SK-N-MC (cell line): ENCODE measurements around the gene GRIP1.

Experiments used
- EZH2 ChIP-seq: fragments of 200-600 bp; sonication (generic); IDR thresholded peaks from one replicate; pipeline ENCODE4 v1.6.1; 2017; ENCODE audit warnings: antibody characterized with exemption
- FOXP2 ChIP-seq: optimal IDR thresholded peaks from 2 replicates; pipeline ENCODE3; 2011; ENCODE audit warnings: mild to moderate bottlenecking, moderate library complexity; ENCODE audit not compliant: insufficient read depth; ENCODE audit errors: extremely low read length, control extremely low read depth
- POLR2AphosphoS5 ChIP-seq: IDR thresholded peaks from 2 replicates; pipeline ENCODE4 v1.6.1; 2012; ENCODE audit warnings: mild to moderate bottlenecking, low read depth, low read length, borderline replicate concordance

DNA sequence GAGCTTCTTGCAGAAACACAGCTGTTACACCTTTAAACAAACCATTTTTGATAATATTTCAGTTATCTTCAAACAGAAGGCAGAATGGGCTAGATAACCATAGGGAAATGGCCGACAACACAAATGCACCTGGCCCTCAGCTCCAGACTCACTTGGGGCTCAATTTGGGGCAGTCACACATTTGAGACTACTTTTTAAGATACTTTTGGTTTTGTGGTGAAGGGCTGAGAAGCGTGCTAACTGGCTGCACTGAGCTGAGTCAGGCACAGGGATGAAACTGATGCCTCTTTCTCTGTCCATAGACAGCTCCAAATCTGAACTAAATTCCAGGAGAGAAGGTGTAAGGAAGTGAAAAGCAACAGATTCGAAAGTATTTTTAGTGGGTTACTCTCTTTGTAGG is 18.5 kb upstream of the GRIP1 start:
- no peak for TF ChIP-seq POLR2AphosphoS5
- no peak for TF ChIP-seq EZH2
- TF ChIP-seq FOXP2 = no peak
